Sigmoid colon (tissue), 7 donors: ENCODE results near the gene SPATS1. TPM values are rescaled to one million over a fixed set of nuclear protein-coding genes. Genes with fewer than 3 reads are reported as not detected.
"Not testable (repeated sequence)": the region's sequence is repeated elsewhere in the genome, so short reads cannot be mapped to it uniquely, and the experiment has no call there.

Source experiments
- DNase-seq: peaks from one replicate; pipeline ENCODE4 v3.0.0-alpha.2; 2019
- H3K27ac ChIP-seq, 4 donors: fragments of 200-600 bp; sonication (generic); one replicate each; pipeline ENCODE4 v1.5.1; 2016 to 2019; ENCODE audit warnings: mild to moderate bottlenecking in 1 of 4
- H3K27me3 ChIP-seq, 3 donors: fragments of 200-600 bp; sonication (generic); one replicate each; pipeline ENCODE4 v1.5.1; 2019; ENCODE audit warnings: mild to moderate bottlenecking in 1 of 3
- H3K36me3 ChIP-seq, 4 donors: fragments of 200-600 bp; sonication (generic); one replicate each; pipeline ENCODE4 v1.5.1; 2016 to 2019
- H3K4me1 ChIP-seq, 4 donors: fragments of 200-600 bp; sonication (generic); one replicate each; pipeline ENCODE4 v1.5.1; 2017 to 2019
- H3K4me3 ChIP-seq, 4 donors: fragments of 200-600 bp; sonication (generic); one replicate each; pipeline ENCODE4 v1.5.1; 2017 to 2019; ENCODE audit warnings: mild to moderate bottlenecking in 2 of 4, moderate library complexity in 1 of 4
- H3K9me3 ChIP-seq, 4 donors: fragments of 200-600 bp in 3 of 4; sonication (generic) in 3 of 4; one replicate each; pipeline versions ENCODE4 v1.5.1 to v1.6.1; 2013 to 2019
- EP300 ChIP-seq, 4 donors: sonication (generic); formaldehyde crosslinking; IDR thresholded peaks; one replicate each; pipeline ENCODE4 v1.6.1; 2017; ENCODE audit warnings: antibody characterized with exemption in 4 of 4
- POLR2A ChIP-seq, 2 donors: fragments of 450-650 bp; IDR thresholded peaks; one replicate each; pipeline ENCODE4 v1.6.1; 2016; ENCODE audit warnings: antibody characterized with exemption in 2 of 2, mild to moderate bottlenecking in 2 of 2, moderate library complexity in 2 of 2
- POLR2AphosphoS5 ChIP-seq, 4 donors: sonication (generic); formaldehyde crosslinking; IDR thresholded peaks; one replicate each; pipeline ENCODE4 v1.6.1; 2017; ENCODE audit warnings: antibody characterized with exemption in 4 of 4
- WGBS, 2 donors: extraction: QIAGEN DNeasy Blood & Tissue Kit; methylation state at CpG; one replicate each; pipeline ENCODE4 v1.1.7; 2013; 5-methylcytosine and 5-hydroxymethylcytosine counted together
- intact Hi-C: fragments of 100-400 bp; cut with DNase I; formaldehyde crosslinking; loops from one replicate; pipeline ENCODE4 v1.15.1; 2023
- polyA plus RNA-seq, 3 donors: library from polyadenylated mRNA; stranded (reverse); fragments of 200-250 nt; gene quantifications; one replicate each; pipeline ENCODE4 v1.2.3, GENCODE V29; 2013
- total RNA-seq, 4 donors: library from RNA; depleted of rRNA; stranded (reverse); fragments of >200 nt; gene quantifications; one replicate each; pipeline ENCODE4 v1.1.0, GENCODE V29; 2016
- TF ChIP-seq, protein P1 (sequence below), 4 experiments: fragments of 450-650 bp in 3 of 4; fragments of 200-600 bp in 1 of 4; IDR thresholded peaks; one replicate each; pipeline ENCODE4 v1.5.1; 2016 to 2019; ENCODE audit warnings: antibody characterized with exemption in 4 of 4, mild to moderate bottlenecking in 3 of 4, moderate library complexity in 2 of 4
- donor health status: healthy with polysubstance abuse.
- donor health status: Bipolar disorder and iron deficiency.
- donor health status: healthy.

The SPATS1 gene
- total and polyA plus RNA-seq, 7 donors: not detected

DNA sequence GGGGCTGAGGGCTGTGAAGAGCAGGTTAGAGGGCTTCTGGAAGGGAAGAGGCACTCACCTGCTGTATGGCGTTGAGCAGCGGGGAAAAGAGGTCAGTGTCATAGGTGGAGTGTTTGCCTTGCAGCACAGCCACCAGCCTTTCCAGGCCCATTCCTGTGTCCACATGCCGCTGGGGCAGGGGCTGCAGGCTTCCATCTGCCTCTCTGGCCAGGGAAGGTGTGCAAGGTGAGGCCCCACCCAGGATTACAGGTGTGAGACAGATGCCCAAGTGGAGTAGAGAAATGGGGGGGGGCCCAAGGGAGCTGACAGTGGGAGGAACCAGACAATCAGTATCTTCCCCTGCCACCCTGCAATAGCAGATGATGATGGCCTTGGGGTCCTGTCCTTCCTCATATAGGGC is 32.2 kb upstream of the SPATS1 start:
- intact Hi-C loops: no loop called here
- H3K36me3 ChIP-seq: peaks cover 0 to 58% (median 32%) of the 10 kb centered on the region in 4 donors
- H3K27ac ChIP-seq: no peak overlapping the region
- DNase-seq: no peak
- no peak for TF ChIP-seq POLR2A (IDR thresholded peaks at IDR 0.05)
- no peak for TF ChIP-seq POLR2AphosphoS5 (IDR thresholded peaks at IDR 0.05)
- no peak overlapping the region for H3K4me3 ChIP-seq
- WGBS, 2 donors: 95 to 97% methylated on average over 3 of the region's 3 CpGs
- H3K4me1 ChIP-seq: peaks cover 0 to 17% (median 9%) of the 10 kb centered on the region in 4 donors
- H3K27me3 ChIP-seq: no peaks in the 10 kb centered on the region
- H3K9me3 ChIP-seq: no peaks in the 10 kb centered on the region

DNA sequence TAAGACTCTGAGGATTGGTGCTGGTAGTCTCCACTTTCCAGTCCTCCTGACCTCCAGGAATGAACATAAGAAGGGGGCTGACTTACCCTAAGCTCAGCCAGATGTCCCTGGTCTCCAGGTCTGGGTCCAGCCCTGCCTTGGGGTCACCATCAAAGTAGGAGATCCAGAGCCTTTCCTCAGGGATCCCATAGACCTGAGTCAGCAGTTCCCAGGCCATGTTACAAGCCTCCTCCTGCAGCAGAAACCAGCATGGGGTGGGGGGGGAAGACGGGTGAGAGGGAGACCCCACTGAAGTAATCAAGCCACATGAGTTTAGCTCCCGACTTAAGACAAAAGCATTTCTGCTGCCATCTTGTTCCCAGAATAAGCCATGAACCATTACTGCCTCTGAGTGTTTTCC is 31.1 kb upstream of the SPATS1 start:
- WGBS, 2 donors: 80 to 91% methylated on average over 2 of the region's 2 CpGs
- no peak overlapping the region for H3K27ac ChIP-seq
- H3K4me3 ChIP-seq: no peak overlapping the region
- intact Hi-C loops: no loop called here
- TF ChIP-seq EP300 (IDR thresholded peaks at IDR 0.05) (no peak), POLR2A (IDR thresholded peaks at IDR 0.05) (no peak), POLR2AphosphoS5 (IDR thresholded peaks at IDR 0.05) (no peak)
- TF ChIP-seq, protein P1, sequence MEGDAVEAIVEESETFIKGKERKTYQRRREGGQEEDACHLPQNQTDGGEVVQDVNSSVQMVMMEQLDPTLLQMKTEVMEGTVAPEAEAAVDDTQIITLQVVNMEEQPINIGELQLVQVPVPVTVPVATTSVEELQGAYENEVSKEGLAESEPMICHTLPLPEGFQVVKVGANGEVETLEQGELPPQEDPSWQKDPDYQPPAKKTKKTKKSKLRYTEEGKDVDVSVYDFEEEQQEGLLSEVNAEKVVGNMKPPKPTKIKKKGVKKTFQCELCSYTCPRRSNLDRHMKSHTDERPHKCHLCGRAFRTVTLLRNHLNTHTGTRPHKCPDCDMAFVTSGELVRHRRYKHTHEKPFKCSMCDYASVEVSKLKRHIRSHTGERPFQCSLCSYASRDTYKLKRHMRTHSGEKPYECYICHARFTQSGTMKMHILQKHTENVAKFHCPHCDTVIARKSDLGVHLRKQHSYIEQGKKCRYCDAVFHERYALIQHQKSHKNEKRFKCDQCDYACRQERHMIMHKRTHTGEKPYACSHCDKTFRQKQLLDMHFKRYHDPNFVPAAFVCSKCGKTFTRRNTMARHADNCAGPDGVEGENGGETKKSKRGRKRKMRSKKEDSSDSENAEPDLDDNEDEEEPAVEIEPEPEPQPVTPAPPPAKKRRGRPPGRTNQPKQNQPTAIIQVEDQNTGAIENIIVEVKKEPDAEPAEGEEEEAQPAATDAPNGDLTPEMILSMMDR (IDR thresholded peaks at IDR 0.05): no peak
- no peaks in the 10 kb centered on the region for H3K27me3 ChIP-seq
- DNase-seq: no peak
- H3K4me1 ChIP-seq: peaks cover 0 to 17% (median 9%) of the 10 kb centered on the region in 4 donors
- peaks cover 0 to 48% (median 27%) of the 10 kb centered on the region in 4 donors for H3K36me3 ChIP-seq
- no peaks in the 10 kb centered on the region for H3K9me3 ChIP-seq

DNA sequence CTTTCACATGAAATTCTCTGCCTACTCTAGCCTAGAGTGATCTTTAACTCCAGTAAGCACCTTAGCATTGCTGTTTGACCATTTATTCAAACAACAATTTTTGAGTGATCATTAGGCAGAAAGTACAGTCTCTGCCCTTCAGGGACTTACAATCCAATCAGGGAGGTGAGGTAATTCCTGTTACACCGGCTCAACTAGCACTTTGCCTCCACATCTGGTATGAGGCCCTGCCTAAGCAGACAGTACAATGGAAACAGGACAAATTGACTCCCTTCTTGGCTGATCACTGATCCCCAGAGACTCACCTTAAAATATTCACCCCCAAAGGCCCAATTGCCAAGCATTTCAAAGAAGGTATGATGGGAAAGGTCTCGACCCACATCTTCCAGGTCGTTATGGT is 30.7 kb upstream of the SPATS1 start:
- no peaks in the 10 kb centered on the region for H3K9me3 ChIP-seq
- H3K36me3 ChIP-seq: peaks cover 0 to 43% (median 25%) of the 10 kb centered on the region in 4 donors
- no peak overlapping the region for H3K4me3 ChIP-seq

DNA sequence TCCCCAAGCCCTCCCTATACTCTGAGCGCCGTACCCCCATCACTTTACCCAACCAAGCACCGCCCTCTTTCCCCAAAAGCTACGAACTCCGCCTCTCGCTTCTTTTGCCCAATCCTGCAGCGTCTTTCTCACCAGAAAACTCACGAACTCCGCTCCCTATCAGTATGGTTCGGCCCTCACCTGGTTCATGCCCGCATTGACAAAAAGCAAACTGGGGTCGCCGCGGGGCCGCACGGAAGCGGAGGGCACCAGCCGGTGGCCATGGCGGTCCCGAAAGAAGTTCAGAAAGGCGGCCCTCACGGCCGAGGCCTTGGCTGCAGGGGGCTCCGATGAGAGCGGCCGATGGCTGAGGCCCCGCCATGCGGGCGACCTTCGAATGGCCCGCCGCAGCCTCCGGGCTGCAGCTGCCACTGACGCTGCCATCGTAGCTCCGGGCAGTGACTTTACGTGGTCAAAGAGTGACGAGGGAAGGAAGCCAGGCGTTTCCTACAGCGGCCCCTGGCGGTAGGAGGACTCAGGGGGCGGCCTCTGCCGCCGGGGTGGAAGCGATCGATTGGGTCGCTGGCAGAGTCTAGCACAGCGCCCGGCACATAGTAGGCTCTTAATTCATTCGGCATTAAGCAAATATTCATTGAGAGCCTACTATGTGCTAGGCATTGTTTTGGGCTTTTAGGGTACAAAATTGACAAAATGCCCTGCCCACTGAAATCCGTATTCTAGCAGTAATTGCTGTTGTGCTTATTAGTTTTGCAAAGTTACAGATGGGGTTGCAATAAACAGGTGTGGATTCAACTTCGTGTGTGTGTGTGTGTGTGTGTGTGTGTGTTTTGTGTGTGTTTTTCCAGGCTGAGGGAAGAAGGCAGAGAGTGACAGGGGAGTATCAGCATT is 29.3 kb upstream of the SPATS1 start, which contains the start of gene AARS2:
TSS of gene AARS2 (minus strand) at position 447 of the 888 bp plus-strand sequence. CDS start at position 423, 24 bp downstream.
- intact Hi-C loops: loop anchor here (2.0 kb wide), 1 partner anchor 46 kb away; no protein-coding TSS in a partner anchor
- peak within 1 kb of the TSS; percentile 77 to 88 (median 84) for H3K27ac ChIP-seq
- no peaks in the 10 kb centered on the region for H3K9me3 ChIP-seq
- H3K4me3 ChIP-seq: peak within 1 kb of the TSS; percentile 70 to 100 (median 93)
- H3K27me3 ChIP-seq: no peaks in the 10 kb centered on the region
- peaks cover 0 to 32% (median 21%) of the 10 kb centered on the region in 4 donors for H3K36me3 ChIP-seq
- DNase-seq: peak; percentile 90
- 2% methylated on average over 52 of the region's 52 CpGs for WGBS, 2 donors
- peaks cover 0 to 17% (median 9%) of the 10 kb centered on the region in 4 donors for H3K4me1 ChIP-seq
- TF ChIP-seq POLR2AphosphoS5 (IDR thresholded peaks at IDR 0.05) (peak; percentile 31 to 78 (median 74)), EP300 (IDR thresholded peaks at IDR 0.05) (no peak), POLR2A (IDR thresholded peaks at IDR 0.05) (peak in 1 of 2 donors; percentile 41)
- TF ChIP-seq, protein P1 (IDR thresholded peaks at IDR 0.05): peak; percentile 74 to 97 (median 80)

More for the DNA sequence above, 30.7 kb upstream of the SPATS1 start:
- TF ChIP-seq POLR2AphosphoS5 (IDR thresholded peaks at IDR 0.05) (no peak), EP300 (IDR thresholded peaks at IDR 0.05) (no peak), POLR2A (IDR thresholded peaks at IDR 0.05) (no peak)
- TF ChIP-seq, protein P1 (IDR thresholded peaks at IDR 0.05): no peak
- DNase-seq: no peak
- H3K27me3 ChIP-seq: no peaks in the 10 kb centered on the region
- intact Hi-C loops: loop anchor here (2.0 kb wide), 1 partner anchor 45 kb away; no protein-coding TSS in a partner anchor
- no peak overlapping the region for H3K27ac ChIP-seq
- 87 to 90% methylated on average over 3 of the region's 3 CpGs for WGBS, 2 donors
- peaks cover 0 to 17% (median 9%) of the 10 kb centered on the region in 4 donors for H3K4me1 ChIP-seq

DNA sequence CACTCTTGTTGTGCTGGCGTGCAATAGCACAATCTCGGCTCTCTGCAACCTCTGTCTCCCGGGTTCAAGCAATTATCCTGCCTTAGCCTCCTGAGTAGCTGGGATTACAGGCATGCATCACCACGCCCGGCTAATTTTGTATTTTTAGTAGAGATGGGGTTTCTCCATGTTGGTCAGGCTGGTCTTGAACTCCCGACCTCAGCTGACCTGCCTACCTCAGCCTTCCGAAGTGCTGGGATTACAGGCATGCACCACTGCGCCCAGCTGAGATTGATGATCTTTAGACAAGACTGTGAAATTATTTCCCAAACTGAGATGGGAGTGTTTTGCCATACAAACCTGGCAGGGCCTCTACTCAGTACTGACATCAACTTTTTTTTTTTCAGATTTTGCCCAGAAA is 27.8 kb upstream of the SPATS1 start:
- H3K9me3 ChIP-seq, H3K27ac ChIP-seq, DNase-seq, H3K27me3 ChIP-seq, intact Hi-C loops, H3K4me3 ChIP-seq: not testable (repeated sequence)
- WGBS, 2 donors: 90 to 95% methylated on average over 8 of the region's 8 CpGs
- Histone ChIP-seq H3K4me1 (peaks cover 0 to 17% (median 9%) of the 10 kb centered on the region in 4 donors), H3K36me3 (peaks cover 0 to 18% (median 17%) of the 10 kb centered on the region in 4 donors)
